Measurements from ENCODE around the gene AMFR. TPM values are rescaled to one million over a fixed set of nuclear protein-coding genes. Genes with fewer than 3 reads are reported as not detected.

AMFR gene
- total and polyA plus RNA-seq, 10 of the 15 experiments (the other 5 are each of a cell fraction or from before 2014, with no cell fraction given) = 8.2 to 67.6 (median 28.1) TPM

- Histone ChIP-seq H3K9ac (ENCODE audit: control insufficient read depth, insufficient read depth, low read length) (no peak overlapping the region), H3K4me3 (no peak overlapping the region), H3K79me2 (ENCODE audit: control insufficient read depth, insufficient read depth, low read length) (no peaks in the 10 kb centered on the region), H2AFZ (ENCODE audit: control insufficient read depth, low read depth, low read length) (no peak overlapping the region), H3K4me2 (ENCODE audit: control insufficient read depth, insufficient read depth) (no peak overlapping the region), H4K20me1 (ENCODE audit: control insufficient read depth, insufficient read depth) (no peaks in the 10 kb centered on the region), H3K4me1 (ENCODE audit: control insufficient read depth, insufficient read depth, low read length) (no peaks in the 10 kb centered on the region), H3K36me3 (ENCODE audit: control insufficient read depth in 2 of 2, insufficient read depth in 2 of 2, low read length in 1 of 2) (no peaks in the 10 kb centered on the region), H3K27me3 (replicated peaks in 1 of 2; ENCODE audit: control insufficient read depth in 2 of 2, insufficient read depth in 2 of 2, low read length in 1 of 2) (no peaks in the 10 kb centered on the region; a peak in 1 of 4 replicates), H3K9me3 (replicated peaks; ENCODE audit: control insufficient read depth, insufficient read depth, low read length) (no peaks in the 10 kb centered on the region), H3K27ac (ENCODE audit: control insufficient read depth, insufficient read depth) (no peak overlapping the region)
- DNase-seq (ENCODE audit: low read depth, low spot score) (no peak), FAIRE-seq (no peak), ATAC-seq (no peak)
- ChIA-PET SMC1A (ENCODE audit: uncharacterized antibody, unreplicated experiment) (no interaction called here), RAD21 (ENCODE audit: unreplicated experiment) (no interaction called here), POLR2A (no interaction called here), CTCF (no interaction called here)
- TF ChIP-seq FOS (IDR thresholded peaks at IDR 0.05; ENCODE audit: borderline replicate concordance, extremely low read depth, insufficient read length) (no peak), RB1 (IDR thresholded peaks at IDR 0.05; ENCODE audit: borderline replicate concordance) (no peak), PKNOX1 (IDR thresholded peaks at IDR 0.05) (no peak), MTA2 (IDR thresholded peaks at IDR 0.05; ENCODE audit: low read depth) (no peak), BACH1 (IDR thresholded peaks at IDR 0.05; ENCODE audit: borderline replicate concordance) (no peak), CHD1 (IDR thresholded peaks at IDR 0.05; ENCODE audit: low read depth, low read length) (no peak), E4F1 (IDR thresholded peaks at IDR 0.05; ENCODE audit: borderline replicate concordance, partially characterized antibody) (no peak), CBX3 (IDR thresholded peaks at IDR 0.05; ENCODE audit: borderline replicate concordance, low read depth) (no peak), TBL1XR1 (IDR thresholded peaks at IDR 0.05; ENCODE audit: low read depth, low read length) (no peak), LARP7 (IDR thresholded peaks at IDR 0.05) (no peak), EGR1 (IDR thresholded peaks at IDR 0.05; ENCODE audit: borderline replicate concordance in 1 of 2, low read depth in 2 of 2, low read length in 2 of 2) (no peak), RUNX3 (IDR thresholded peaks at IDR 0.05; ENCODE audit: low read length) (no peak), BRCA1 (IDR thresholded peaks at IDR 0.05; ENCODE audit: low read depth, low read length) (no peak), NR2C2 (IDR thresholded peaks at IDR 0.05; ENCODE audit: borderline replicate concordance, control insufficient read depth, insufficient read length, low read depth) (no peak), PAX8 (IDR thresholded peaks at IDR 0.05) (no peak), TCF3 (IDR thresholded peaks at IDR 0.05; ENCODE audit: borderline replicate concordance, insufficient read depth, low read depth, low read length) (no peak), SREBF2 (IDR thresholded peaks at IDR 0.05; ENCODE audit: low read length) (no peak), IRF4 (IDR thresholded peaks at IDR 0.05; ENCODE audit: low read depth, low read length) (no peak), BMI1 (IDR thresholded peaks at IDR 0.05; ENCODE audit: borderline replicate concordance) (no peak), SMARCA5 (IDR thresholded peaks at IDR 0.05) (no peak)
- in situ Hi-C loops (cut with MboI) (no loop called here), intact Hi-C loops (cut with micrococcal nuclease; ENCODE audit: unreplicated experiment) (no loop called here)
- no TSS peak for BruUV-seq (replicated peaks)
- WGBS (ENCODE audit: insufficient coverage, insufficient replicate concordance, low lambda C conversion rate, missing lambda C conversion rate) = 53% methylated on average over 21 of the region's 21 CpGs
These were observed 88.6 kb downstream of the AMFR start for GRCh38 chr16:56336711-56337110.

Data from GM12878 (cell line).